Skin epidermis (tissue), 12 donors: ENCODE results near the gene B3GNT3.

Experiments used
- H3K27ac ChIP-seq, 21 experiments: fragments of 200-600 bp; sonication (generic) in 11 of 21; one replicate each; pipeline ENCODE4 v1.5.0; 2020; ENCODE audit warnings: mild to moderate bottlenecking in 3 of 21, inconsistent platforms in 2 of 21, moderate library complexity in 2 of 21
- H3K4me3 ChIP-seq, 7 experiments: fragments of 200-600 bp; sonication (generic) in 2 of 7; one replicate each; pipeline ENCODE4 v1.5.0; 2020; ENCODE audit warnings: inconsistent platforms in 2 of 7, mild to moderate bottlenecking in 2 of 7, moderate library complexity in 1 of 7

Gene B3GNT3, protein sequence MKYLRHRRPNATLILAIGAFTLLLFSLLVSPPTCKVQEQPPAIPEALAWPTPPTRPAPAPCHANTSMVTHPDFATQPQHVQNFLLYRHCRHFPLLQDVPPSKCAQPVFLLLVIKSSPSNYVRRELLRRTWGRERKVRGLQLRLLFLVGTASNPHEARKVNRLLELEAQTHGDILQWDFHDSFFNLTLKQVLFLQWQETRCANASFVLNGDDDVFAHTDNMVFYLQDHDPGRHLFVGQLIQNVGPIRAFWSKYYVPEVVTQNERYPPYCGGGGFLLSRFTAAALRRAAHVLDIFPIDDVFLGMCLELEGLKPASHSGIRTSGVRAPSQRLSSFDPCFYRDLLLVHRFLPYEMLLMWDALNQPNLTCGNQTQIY

DNA sequence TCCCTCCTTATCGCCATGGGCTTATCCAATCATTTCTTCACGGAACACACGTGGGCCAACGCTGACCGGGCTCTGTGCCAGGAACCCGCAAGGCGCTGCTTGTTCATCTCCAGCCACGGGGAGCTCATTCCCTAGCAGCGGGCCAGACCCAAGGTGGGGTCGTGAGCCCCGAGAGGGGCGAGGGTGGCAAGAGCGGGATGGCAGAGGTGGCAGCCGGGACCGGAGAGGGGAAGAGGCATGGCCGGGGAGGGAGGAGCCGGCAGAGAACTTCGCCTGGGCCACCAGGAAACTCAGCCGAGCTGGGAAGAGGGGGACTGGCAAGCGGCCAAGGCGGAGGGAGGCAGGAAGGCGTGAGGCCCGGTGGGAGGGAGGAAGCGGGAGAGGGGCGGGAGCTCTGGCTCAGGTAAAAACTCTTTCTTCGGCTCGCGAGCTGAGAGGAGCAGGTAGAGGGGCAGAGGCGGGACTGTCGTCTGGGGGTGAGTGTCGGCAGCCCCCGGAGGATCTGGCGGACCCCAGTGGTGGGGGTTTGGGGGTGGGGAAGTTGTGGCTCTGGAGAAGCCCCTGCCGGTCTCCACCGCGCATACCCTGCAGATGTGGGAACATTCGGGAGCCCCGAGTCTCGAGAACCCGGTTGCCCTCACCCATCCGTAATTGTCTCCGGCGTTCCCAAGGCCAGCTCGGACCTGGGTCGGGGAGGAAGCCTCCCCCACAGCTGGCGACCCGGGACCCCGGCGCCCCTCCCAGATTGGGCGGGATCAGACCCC, at the start of gene B3GNT3:
B3GNT3 (plus strand) TSS at position 408 of the 764 bp plus-strand sequence. CDS start 12,670 bp downstream, outside the sequence.
- H3K4me3 ChIP-seq: peak within 1 kb of the TSS; percentile 0 to 19 (median 12)
- peak within 1 kb of the TSS in 2 of 21 experiments; percentile 4 to 18 for H3K27ac ChIP-seq

DNA sequence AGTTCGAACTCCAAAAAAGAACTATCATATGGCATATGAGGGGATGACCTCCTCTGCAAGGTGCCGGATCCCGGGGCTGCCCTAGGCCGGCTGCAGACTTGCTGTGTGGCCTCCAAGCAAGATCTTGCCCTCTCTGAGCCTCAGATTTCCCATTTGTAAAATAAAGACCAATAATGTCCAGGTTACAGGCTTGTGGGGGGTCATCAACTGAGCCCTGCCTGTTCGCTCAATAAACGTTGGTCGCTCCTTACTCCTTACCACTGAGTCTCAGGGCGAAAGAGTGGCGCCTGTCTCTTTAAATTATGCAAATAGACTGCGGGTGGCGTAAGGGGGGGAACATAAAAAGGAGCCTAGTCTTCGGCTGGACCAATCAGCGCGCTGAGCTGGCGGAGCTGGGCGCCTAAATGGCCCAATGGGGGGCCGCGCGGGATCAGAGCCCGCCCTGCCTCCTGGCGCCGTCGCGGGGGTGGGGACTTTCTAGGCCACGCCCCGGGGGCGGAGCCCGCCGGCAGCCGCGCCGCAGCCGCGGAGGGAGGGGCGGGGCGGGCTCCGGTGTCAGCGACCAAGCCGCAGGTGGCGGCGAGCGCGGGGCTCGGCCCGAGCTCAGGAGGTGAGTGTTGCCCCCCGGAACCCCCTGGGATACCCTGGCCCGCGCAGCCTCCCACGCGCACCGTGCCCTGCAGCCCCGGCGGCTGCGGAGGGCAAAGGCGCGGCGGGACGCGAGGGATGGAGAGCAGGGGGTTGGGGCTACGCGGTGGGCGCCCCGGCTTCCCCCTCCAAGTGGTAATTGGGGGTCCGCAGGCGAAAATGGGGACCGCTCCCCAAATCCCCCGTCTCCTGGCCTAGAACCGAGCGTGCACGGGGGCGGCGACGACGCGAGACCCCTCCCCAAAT, 47.5 kb upstream of the B3GNT3 start:
- peak overlapping the region; percentile 24 to 53 (median 48) for H3K4me3 ChIP-seq
- H3K27ac ChIP-seq: peak overlapping the region in 11 of 21 experiments; percentile 5 to 77 (median 57)

DNA sequence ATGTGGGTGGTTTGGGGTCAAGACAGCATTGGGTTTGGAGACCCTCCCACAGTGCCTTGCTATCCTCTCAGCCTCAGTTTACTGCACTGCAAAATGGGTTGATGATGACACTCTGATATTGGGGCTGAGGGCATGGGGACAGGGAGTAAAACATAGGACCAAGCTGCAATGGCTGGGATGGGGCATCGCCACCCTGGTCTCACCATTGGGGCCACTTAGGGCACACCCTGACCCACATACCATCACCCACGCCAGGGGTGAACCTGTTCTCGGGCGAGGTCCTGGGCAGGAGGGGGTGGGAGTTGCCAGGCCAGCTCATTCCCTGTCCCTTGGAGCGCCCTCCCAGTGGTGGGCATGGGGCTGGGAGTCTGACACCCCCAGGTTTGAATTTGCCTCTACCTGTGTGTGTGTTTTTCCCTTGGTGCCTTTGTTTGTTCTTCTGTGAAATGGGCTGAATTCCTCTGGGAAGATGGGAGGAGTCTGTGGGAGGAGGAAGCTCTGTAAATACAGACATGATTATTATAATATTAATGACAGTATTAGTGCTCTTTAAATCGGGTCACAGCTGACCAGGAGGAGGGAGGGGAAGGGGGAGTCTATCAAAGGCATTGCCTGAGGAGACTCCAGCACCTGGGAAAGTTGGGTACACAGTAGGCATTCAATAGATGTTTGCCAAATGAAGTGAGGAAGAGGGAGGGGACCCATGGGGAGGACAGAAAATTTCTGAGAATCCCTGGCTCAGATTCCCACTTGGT, 45.9 kb upstream of the B3GNT3 start:
- H3K27ac ChIP-seq: peak overlapping the region in 4 of 21 experiments; percentile 33 to 89 (median 88)
- H3K4me3 ChIP-seq: peak overlapping the region in 1 of 7 experiments; percentile 53

DNA sequence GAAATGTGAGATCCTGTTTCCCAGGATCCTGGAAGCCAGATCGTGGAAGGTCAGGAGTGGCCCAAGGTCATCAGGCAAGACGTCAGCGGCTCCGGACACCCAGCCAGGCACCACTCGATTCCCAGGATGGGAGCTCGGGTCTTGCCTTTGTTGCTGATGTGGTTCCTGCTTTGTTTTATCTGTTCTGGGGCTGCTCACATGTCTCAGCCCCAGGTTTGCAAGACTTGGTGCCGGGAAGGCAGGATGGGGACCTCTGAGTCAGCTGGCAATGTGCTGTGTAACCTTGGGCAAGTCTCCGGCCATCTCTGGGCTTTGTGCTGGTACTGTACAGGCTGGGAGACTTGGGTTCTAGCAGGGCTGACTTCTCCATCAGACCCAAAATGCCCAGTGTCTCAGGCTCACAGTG, 45.0 kb upstream of the B3GNT3 start:
- Histone ChIP-seq H3K27ac (peak overlapping the region in 8 of 21 experiments; percentile 10 to 89 (median 77)), H3K4me3 (peak overlapping the region in 1 of 7 experiments; percentile 34)

DNA sequence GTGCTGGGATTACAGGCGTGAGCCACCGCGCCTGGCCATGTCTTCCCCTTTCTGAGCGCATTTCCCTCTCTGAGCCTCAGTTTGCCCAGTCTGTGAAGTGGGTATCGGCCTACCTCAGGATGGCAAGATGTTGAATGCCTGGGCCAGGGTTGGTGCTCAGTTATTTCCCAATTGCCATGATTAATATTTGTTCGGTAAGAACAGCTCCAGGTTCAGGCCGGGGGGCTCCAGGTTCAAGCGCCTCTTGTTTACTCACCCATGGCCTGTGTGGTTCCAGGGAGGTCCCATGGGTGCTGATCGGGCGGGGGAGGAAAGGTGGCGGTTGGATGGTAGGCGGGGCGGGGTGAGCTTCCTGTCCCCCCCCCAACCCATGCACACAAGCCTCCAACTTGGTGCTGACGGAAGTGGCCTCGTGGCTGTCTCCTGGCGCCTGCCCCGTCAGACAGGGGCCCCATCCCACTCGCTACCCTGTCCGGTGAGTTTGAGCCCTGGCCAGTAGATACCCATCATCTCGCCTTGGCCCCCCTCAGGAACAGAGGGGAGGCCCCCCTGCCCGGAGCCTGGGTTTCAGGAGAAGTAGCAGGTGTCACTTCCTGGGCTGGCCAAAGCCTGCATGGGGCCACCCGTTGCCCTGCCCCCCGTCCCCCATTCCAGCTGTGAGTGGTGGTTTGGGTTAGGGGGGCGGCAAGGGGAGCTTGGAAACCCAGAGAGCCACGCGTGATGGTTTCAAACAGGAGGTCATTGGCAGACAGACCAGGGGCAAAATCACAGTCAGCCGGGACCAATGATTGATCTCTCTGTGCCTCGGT, 43.6 kb upstream of the B3GNT3 start, which contains the start of gene FCHO1:
FCHO1 (plus strand) TSS at position 375 of the 809 bp plus-strand sequence. CDS start 3,688 bp downstream, outside the sequence.
- peak within 1 kb of the TSS; percentile 9 to 34 (median 15) for H3K4me3 ChIP-seq
- H3K27ac ChIP-seq: peak within 1 kb of the TSS in 16 of 21 experiments; percentile 1 to 89 (median 71)

DNA sequence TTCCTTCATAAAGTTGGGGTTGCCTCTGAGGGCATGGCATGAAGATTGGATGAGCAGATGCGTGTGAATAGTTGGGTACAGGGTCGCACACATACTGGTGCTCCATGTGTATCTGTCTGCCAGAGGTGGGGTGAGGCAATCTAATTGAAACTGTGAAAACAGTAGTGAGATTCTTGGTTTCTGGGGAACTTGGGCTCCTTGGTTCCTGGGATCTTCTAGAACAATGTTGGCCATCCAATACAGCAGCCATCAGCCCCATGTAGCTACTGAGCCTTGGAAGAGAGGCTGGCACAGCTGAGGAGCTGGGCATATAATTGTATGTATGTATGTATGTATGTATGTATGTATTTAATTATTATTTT, 43.0 kb upstream of the B3GNT3 start:
- peak overlapping the region in 16 of 21 experiments; percentile 1 to 89 (median 71) for H3K27ac ChIP-seq
- H3K4me3 ChIP-seq: peak overlapping the region; percentile 9 to 34 (median 15)

DNA sequence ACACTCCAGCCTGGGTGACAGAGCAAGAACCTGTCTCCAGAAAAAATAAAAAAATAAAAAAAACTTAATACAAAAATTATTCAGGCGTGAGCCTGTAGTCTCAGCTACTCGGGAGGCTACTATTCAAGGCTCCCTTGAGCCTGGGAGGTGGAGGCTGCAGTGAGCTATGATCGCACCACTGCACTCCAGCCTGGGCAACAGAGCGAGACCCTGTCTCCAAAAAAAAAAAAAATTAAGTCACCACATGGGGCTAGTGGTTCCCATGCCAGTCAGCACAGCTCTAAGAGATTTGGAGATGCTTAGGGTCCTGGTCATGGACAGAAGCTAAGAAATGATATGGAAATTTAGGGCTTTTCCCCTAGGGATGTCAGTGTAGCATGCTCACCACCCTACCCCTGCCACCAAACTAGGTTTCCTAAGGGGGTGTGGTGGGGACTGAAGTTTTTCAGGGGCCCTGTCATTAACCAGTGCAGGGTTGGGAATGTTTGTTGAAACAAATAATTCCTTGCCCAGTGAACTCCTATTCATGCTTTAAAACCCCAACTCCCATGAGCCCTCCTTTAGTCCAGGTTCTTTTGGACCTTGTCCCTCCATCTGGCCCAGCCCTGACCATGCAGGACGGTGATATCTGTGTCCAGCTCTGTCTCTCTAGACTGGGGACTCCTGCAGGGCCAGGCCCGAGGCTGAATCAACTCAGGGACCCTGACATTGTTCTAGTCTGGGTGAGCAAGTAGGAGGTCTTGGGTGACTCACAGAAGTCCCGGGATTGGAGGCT, 41.9 kb upstream of the B3GNT3 start:
- Histone ChIP-seq H3K27ac (no peak overlapping the region), H3K4me3 (no peak overlapping the region)

DNA sequence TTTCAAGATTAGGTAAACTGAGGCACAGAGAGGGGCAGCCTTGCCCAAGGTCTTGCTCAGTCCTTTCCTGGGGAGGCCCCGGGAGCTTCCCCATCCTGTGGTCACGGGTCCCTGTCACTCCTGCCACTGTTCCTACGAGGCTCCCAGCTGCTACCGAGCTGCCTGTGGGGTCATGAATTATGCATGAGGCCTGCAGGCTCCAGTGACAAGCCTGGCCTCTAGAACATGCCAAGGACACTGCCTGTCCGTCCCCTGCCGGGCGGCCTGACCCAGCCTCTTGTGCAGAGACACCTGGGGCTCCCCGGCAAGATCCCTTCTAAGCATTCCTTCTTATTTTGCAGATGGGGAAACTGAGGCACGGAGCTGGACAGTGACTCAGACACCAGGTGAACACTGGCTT, 41.0 kb upstream of the B3GNT3 start:
- Histone ChIP-seq H3K27ac (no peak overlapping the region), H3K4me3 (no peak overlapping the region)

DNA sequence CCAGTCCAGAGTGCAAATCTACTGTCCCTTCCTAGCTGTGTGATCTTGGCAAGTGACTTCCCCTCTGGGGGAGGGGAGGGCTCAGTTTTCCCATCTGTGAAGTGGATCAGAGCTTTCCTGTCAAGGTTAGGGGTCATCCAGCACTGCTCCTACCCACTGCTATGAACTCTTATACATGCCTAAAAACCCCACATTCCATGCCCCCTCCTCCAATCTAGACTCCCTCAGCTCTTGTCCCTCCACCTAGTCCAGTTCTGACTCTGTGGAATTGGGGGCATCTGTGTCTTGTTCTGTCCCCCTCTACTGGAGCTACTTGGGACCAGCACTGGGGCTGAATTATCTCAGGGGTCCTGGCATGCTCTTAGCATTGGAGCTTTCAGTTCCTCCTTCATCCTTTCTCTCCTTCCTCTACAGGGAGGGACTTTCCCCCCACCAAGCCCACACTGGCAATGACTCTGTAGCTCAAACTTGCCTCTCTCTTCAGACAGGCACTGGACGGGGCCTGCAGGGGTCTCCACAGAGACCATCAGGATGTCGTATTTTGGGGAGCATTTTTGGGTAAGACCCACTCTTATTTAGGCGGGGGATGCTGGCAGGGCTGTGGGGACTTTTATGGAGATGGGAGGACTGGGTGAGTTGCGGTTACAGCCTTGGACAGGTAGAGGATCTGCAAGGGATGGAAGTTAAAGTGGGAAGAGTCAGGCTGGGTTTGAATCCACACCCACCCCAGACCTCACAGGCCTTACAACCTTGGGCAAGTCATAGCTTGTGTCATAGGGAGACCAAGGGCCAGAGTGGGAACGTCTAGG, 40.1 kb upstream of the B3GNT3 start:
- Histone ChIP-seq H3K4me3 (no peak overlapping the region), H3K27ac (peak overlapping the region in 1 of 21 experiments; percentile 10)

DNA sequence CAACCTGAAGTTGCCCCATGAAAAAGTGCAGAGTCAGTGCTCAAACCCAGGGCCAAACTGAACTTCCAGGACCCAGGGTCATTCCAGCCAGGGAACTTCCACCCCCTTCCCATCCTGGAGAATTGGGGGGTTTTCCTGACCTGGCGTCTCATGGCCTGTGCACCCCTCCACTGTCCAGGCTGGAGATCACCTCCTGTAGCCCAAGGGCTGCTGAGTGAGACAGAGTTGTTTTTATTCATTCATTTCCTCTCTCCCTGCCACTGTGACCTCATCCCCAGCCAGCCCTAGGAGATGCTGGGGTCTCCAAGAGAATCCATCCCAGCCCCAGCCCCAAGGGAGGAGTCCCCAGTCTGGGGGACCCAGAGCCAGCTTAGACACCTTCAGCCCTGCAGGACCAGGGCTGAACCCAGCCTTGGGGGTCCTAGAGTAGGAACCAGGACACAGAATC, 39.5 kb upstream of the B3GNT3 start:
- Histone ChIP-seq H3K4me3 (no peak overlapping the region), H3K27ac (peak overlapping the region in 1 of 21 experiments; percentile 10)

DNA sequence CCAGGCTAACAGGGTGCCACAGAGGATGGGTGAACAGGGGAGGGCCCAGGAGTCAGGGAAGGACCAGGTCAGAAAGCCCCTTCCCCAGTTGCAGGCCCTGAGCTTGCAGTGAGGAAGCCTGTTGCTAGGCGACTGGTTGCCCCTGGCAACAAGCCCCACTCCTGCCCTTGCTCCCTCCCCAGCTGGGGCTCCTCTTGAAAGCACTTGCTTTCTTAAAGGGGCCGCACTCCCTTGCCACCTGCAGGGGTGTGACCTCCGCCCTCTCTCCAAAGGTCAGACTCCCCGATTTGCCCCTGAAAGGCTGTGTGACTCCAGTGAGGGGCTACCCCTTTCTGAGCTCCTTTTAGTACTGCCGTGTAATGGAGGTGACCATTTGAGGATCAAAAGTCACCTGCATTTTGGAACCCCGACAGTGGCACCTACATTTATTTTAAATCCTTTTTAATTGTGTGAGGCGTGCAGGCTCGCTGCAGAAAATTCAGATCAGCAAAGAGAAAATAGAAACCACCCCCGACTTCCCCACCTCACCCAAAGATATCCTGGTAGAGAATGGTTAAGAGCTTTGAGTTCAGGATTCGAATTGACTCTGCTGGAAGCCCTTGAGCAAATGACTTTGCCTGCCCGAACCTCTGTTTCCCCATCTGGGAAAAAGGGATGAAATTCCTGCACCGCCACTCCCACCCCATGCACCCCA, 38.8 kb upstream of the B3GNT3 start:
- no peak overlapping the region for H3K4me3 ChIP-seq
- H3K27ac ChIP-seq: no peak overlapping the region

DNA sequence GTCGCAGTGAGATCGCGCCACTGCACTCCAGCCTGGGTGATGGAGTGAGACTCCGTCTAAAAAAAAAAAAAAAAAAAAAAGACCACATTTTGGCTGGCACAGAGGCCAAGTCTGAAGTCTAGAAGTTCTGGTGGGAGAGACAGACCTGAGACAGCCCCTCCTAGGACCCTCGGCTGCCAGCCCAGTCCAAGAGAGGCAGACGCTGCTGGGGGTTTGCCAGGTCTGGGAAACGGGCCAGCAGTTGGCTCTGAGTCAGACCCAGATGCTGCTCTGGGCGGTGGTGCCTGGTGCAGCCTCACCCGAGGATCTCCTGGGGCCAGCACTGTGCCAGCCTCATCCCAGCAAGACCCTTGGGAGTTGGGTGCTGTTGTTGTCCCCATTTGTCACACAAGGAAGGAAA, 37.8 kb upstream of the B3GNT3 start:
- no peak overlapping the region for H3K27ac ChIP-seq
- H3K4me3 ChIP-seq: no peak overlapping the region

DNA sequence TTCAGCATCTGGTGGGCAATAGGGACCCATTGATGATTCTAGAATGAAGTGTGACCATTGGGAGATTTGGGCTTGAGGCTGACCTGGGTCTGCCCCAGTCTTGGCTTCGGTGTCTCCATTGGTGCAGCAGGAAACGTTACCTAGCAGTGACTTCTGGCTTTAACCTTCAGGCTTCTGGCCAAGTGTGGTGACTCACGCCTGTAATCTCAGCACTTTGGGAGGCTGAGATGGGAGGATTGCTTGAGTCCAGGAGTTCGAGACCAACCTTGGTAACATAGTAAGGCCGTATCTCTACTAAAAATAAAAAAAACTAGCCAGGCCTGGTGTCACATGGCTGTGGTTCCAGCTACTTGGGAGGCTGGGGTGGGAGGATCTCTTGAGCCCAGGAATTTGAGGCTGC, 36.4 kb upstream of the B3GNT3 start:
- no peak overlapping the region for H3K27ac ChIP-seq

DNA sequence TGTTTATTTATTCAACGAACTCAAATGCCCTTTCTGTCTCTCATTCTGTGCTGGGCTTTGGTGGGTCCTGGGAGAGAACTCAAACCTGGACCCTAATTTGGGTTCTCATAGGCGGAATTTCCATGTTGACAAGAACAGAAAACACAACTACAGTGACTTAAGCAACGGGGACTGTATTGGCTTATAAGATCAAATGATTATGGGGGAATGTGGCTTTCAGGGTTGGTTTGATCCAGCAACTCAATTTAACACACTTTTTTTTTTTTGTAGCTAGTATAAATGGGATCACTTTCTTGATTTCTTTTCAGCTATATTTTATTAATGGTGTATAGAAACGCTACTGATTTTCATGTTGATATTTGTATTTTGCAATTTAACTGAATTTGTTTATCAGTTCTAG, 33.8 kb upstream of the B3GNT3 start:
- no peak overlapping the region for H3K27ac ChIP-seq

More for the DNA sequence above, 36.4 kb upstream of the B3GNT3 start:
- no peak overlapping the region for H3K4me3 ChIP-seq

DNA sequence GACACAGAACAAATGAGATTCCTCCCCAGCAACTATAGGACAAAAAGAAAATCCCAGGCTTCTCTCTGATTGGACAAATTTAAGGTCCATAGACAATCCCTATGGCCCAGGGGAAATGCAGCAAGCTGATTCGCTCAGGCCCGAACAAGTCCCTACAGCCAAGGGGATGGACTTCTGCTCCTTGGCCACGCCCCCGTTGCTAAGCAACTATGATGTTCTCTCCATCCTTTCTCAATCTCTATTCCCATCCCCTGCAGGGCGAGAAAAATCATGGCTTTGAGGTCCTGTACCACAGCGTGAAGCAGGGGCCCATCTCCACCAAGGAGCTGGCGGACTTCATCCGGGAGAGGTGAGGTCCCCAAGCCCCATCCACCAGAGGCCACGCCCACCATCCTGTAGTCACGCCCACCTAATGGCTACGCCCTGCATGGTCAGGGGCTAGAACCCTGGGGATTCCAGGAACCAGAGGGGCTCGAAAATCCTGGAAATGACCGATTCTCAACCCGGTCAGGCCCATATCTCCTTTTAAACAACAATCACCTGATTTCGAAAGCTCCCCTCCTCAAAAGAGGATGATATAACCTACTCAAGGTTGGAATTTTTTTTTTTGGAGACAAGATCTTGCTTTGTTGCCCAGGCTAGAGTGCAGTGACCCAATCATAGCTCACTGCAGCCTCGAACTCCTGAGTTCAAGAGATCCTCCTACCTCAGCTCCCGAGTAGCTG, 32.3 kb upstream of the B3GNT3 start:
- Histone ChIP-seq H3K4me3 (no peak overlapping the region), H3K27ac (no peak overlapping the region)

More for the DNA sequence above, 33.8 kb upstream of the B3GNT3 start:
- H3K4me3 ChIP-seq: no peak overlapping the region
